HepG2 (cell line): ENCODE measurements around the gene EPB41L2. TPM values are rescaled to one million over a fixed set of nuclear protein-coding genes. Genes with fewer than 3 reads are reported as not detected.
A peak's percentile ranks its signal among the peaks of the same experiment; 100 is the strongest.

Source experiments
- ATAC-seq: fragments of 200-7000 bp; cut with Tn5 transposase; 3 replicates; pipeline ENCODE4 v1.9.1; 2020; ENCODE audit warnings: mild to moderate bottlenecking, moderate library complexity
- BruUV-seq: library from RNA; stranded (reverse); fragments of 400-500 nt; replicated peaks from 2 replicates; lab custom pipeline; 2021; lab: Mats Ljungman, UMichigan
- CTCF ChIA-PET: fragments of 300-600 bp; formaldehyde crosslinking; extraction: SDS; loops from one replicate; lab custom pipeline; 2021; ENCODE audit warnings: low total read pairs, inconsistent platforms, low intra/inter-chr PET ratio; lab: Yijun Ruan, JAX
- POLR2A ChIA-PET: fragments of 350-600 bp; sonication (Branson Sonifier 250); formaldehyde crosslinking; loops from one replicate; lab custom pipeline; 2020; ENCODE audit warnings: antibody characterized with exemption, inconsistent platforms; lab: Yijun Ruan, JAX
- DNase-seq: peaks from one replicate; pipeline ENCODE4 v3.0.0-alpha.2; 2015; ENCODE audit warnings: low spot score
- FAIRE-seq: peaks from 3 replicates; lab custom pipeline; 2011; peaks lifted over from hg19 to GRCh38; lab: Jason Lieb, UNC
- H2AFZ ChIP-seq: one replicate; pipeline ENCODE4 v1.6.1; 2011; ENCODE audit warnings: low read length, inconsistent platforms
- H3K27ac ChIP-seq: fragments of 300-600 bp; 3 replicates; pipeline ENCODE4 v1.8.0; 2011; ENCODE audit warnings: mixed run types, mild to moderate bottlenecking, mixed read lengths, low read length, inconsistent platforms; ENCODE audit not compliant: insufficient read depth; ENCODE audit errors: extremely low read length
- H3K27me3 ChIP-seq, 2 experiments: fragments of 200-600 bp in 1 of 2; 2 replicates in 1 of 2; 3 replicates in 1 of 2; pipeline versions ENCODE4 v1.6.0 to v1.8.0; 2011; ENCODE audit warnings: low read length in 2 of 2, mild to moderate bottlenecking in 2 of 2, moderate library complexity in 2 of 2, inconsistent platforms in 1 of 2; ENCODE audit not compliant: insufficient read depth in 2 of 2, control insufficient read depth in 1 of 2
- H3K36me3 ChIP-seq, 2 experiments: fragments of 200-600 bp in 1 of 2; replicated peaks in 1 of 2; 2 replicates in 1 of 2; 3 replicates in 1 of 2; pipeline versions ENCODE4 v1.5.1 to v1.8.0; 2011; ENCODE audit warnings: low read length in 2 of 2, inconsistent platforms in 1 of 2; ENCODE audit not compliant: insufficient read depth in 2 of 2, control insufficient read depth in 1 of 2
- H3K4me1 ChIP-seq: 2 replicates; pipeline ENCODE4 v1.5.1; 2012; ENCODE audit warnings: low read length, inconsistent platforms; ENCODE audit not compliant: insufficient read depth
- H3K4me2 ChIP-seq: 2 replicates; pipeline ENCODE4 v1.6.0; 2011; ENCODE audit warnings: low read depth, low read length, inconsistent platforms
- H3K4me3 ChIP-seq, 3 experiments: fragments of 200-600 bp in 1 of 3; sonication (generic), shearing (Covaris generic) in 1 of 3; replicated peaks in 1 of 3; 2 replicates each; pipeline ENCODE4 v1.5.1; 2011 to 2016; ENCODE audit warnings: low read length in 3 of 3, inconsistent platforms in 2 of 3, low read depth in 2 of 3, mild to moderate bottlenecking in 2 of 3, control low read depth in 1 of 3, mixed read lengths in 1 of 3; ENCODE audit not compliant: insufficient read depth in 1 of 3
- H3K79me2 ChIP-seq: one replicate; pipeline ENCODE4 v1.6.1; 2011; ENCODE audit warnings: low read length, inconsistent platforms; ENCODE audit not compliant: insufficient read depth
- H3K9ac ChIP-seq: 2 replicates; pipeline ENCODE4 v1.6.0; 2011; ENCODE audit warnings: mild to moderate bottlenecking, low read depth, low read length, inconsistent platforms; ENCODE audit not compliant: insufficient read depth
- H3K9me3 ChIP-seq: 2 replicates; pipeline ENCODE4 v1.5.1; 2012; ENCODE audit warnings: mild to moderate bottlenecking, low read length
- H4K20me1 ChIP-seq: 2 replicates; pipeline ENCODE4 v1.6.0; 2011; ENCODE audit warnings: inconsistent platforms, mild to moderate bottlenecking, low read length, moderate library complexity; ENCODE audit not compliant: insufficient read depth
- ATF3 ChIP-seq: sonication (generic); formaldehyde crosslinking; IDR thresholded peaks from 2 replicates; pipeline ENCODE4 v1.4.0; 2020; ENCODE audit warnings: missing genetic modification reagents
- KAT8 ChIP-seq: IDR thresholded peaks from 2 replicates; pipeline ENCODE4 v1.6.1; 2016; ENCODE audit warnings: missing genetic modification reagents, missing compliant biosample characterization
- ZNF652 ChIP-seq: IDR thresholded peaks from 2 replicates; pipeline ENCODE4 v1.6.1; 2016; ENCODE audit warnings: low read depth, borderline replicate concordance
- ZNF7 ChIP-seq: IDR thresholded peaks from 2 replicates; pipeline ENCODE4 v1.6.1; 2016; ENCODE audit warnings: missing biosample characterization, missing genetic modification reagents
- WGBS: methylation state at CpG from one replicate; pipeline ENCODE4 v1.1.6; 2017; ENCODE audit warnings: low lambda C conversion rate; 5-methylcytosine and 5-hydroxymethylcytosine counted together
- in situ Hi-C: cut with HindIII; loops from 2 replicates; pipeline ENCODE4 v1.10.0; 2017; ENCODE audit warnings: low pct_unique_long_range_greater_than_20kb; ENCODE audit not compliant: extremely low pct_ligation_motif_present
- intact Hi-C: fragments of 100-400 bp; cut with micrococcal nuclease; formaldehyde crosslinking; loops from one replicate; pipeline ENCODE4 v1.10.0; 2022; ENCODE audit not compliant: unreplicated experiment
- polyA plus RNA-seq, 8 experiments: library from polyadenylated mRNA; depleted of rRNA in 3 of 8; stranded (reverse) in 7 of 8; unstranded in 1 of 8; fragments of >200 nt; fragmentation: Illumina TruSeq in 4 of 8; extraction: Trizol in 4 of 8; gene quantifications; 2 replicates each; pipeline versions ENCODE4 v1.2.1 to v1.2.3, GENCODE V29; 2011 to 2016; ENCODE audit warnings: low read depth in 4 of 8, missing spikeins in 1 of 8, mixed read lengths in 1 of 8; ENCODE audit not compliant: insufficient read depth in 1 of 8
- total RNA-seq, 5 experiments: library from RNA; depleted of rRNA; stranded (reverse); fragments of >200 nt; fragmentation: Illumina TruSeq; extraction: Trizol; gene quantifications; 2 replicates each; pipeline ENCODE4 v1.2.3, GENCODE V29; 2016; ENCODE audit warnings: low read depth in 1 of 5
- TF ChIP-seq, protein P1 (sequence below): sonication (generic); formaldehyde crosslinking; conservative IDR thresholded peaks from 2 replicates; pipeline ENCODE4 v1.8.1; 2023; ENCODE audit warnings: missing genetic modification reagents

EPB41L2 gene
- total and polyA plus RNA-seq, 2 of the 13 experiments (the other 11 are each of a cell fraction or from before 2014, with no cell fraction given) = 41.7 to 56.4 TPM

GRCh38 chr6:131017962-131018361 lies 45.1 kb downstream of the EPB41L2 start:
- BruUV-seq = no TSS peak
- WGBS = 100% methylated on average over 3 of the region's 3 CpGs
- ATAC-seq (no peak; the same call in 2 of the 3 replicates), DNase-seq (no peak), FAIRE-seq (no peak)
- H3K4me1 ChIP-seq = peaks cover 38% of the 10 kb centered on the region
- no peaks in the 10 kb centered on the region for H3K27me3 ChIP-seq
- H4K20me1 ChIP-seq = no peaks in the 10 kb centered on the region
- no peaks in the 10 kb centered on the region for H3K9me3 ChIP-seq
- no peak overlapping the region for H3K4me2 ChIP-seq
- H3K36me3 ChIP-seq = peaks cover 0 to 2% of the 10 kb centered on the region in 2 experiments; a peak in 2 of 5 replicates
- no peak overlapping the region for H2AFZ ChIP-seq
- intact Hi-C loops = no loop called here
- CTCF ChIA-PET = no interaction called here
- H3K27ac ChIP-seq = no peak overlapping the region
- in situ Hi-C loops = no loop called here
- no peak overlapping the region for H3K4me3 ChIP-seq
- no peak for TF ChIP-seq KAT8 (CRISPR knock-in tag)
- no peak for TF ChIP-seq ZNF652 (CRISPR knock-in tag)
- TF ChIP-seq, protein P1, sequence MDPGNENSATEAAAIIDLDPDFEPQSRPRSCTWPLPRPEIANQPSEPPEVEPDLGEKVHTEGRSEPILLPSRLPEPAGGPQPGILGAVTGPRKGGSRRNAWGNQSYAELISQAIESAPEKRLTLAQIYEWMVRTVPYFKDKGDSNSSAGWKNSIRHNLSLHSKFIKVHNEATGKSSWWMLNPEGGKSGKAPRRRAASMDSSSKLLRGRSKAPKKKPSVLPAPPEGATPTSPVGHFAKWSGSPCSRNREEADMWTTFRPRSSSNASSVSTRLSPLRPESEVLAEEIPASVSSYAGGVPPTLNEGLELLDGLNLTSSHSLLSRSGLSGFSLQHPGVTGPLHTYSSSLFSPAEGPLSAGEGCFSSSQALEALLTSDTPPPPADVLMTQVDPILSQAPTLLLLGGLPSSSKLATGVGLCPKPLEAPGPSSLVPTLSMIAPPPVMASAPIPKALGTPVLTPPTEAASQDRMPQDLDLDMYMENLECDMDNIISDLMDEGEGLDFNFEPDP (CRISPR knock-in tag) = 0 out of 2 replicates have a peak, but pooled peaks have one; percentile 72
- TF ChIP-seq, all 625 proteins: peak for 1
- POLR2A ChIA-PET = no interaction called here
- Histone ChIP-seq H3K79me2 (peaks cover 71% of the 10 kb centered on the region), H3K9ac (no peak overlapping the region)

- POLR2A ChIA-PET = no interaction called here
- no peak for DNase-seq
- in situ Hi-C loops (no loop called here), intact Hi-C loops (no loop called here)
- Histone ChIP-seq H3K36me3 (no peaks in the 10 kb centered on the region; a peak in 1 of 5 replicates), H3K9ac (no peak overlapping the region), H4K20me1 (no peaks in the 10 kb centered on the region), H3K4me1 (peaks cover 38% of the 10 kb centered on the region), H2AFZ (no peak overlapping the region), H3K4me2 (no peak overlapping the region), H3K79me2 (peaks cover 80% of the 10 kb centered on the region), H3K9me3 (no peaks in the 10 kb centered on the region), H3K27ac (peak overlapping the region; percentile 3), H3K27me3 (no peaks in the 10 kb centered on the region), H3K4me3 (no peak overlapping the region)
- 82% methylated on average over 3 of the region's 3 CpGs for WGBS
- no peak for FAIRE-seq
- CTCF ChIA-PET = no interaction called here
- ATAC-seq = peak; percentile 61; the same call in 2 of the 3 replicates
- TF ChIP-seq ZNF7 (peak; percentile 50; the same call in 1 of the 2 replicates), ATF3 (CRISPR knock-in tag) (no peak)
- no TSS peak for BruUV-seq
Observed at GRCh38 chr6:131015630-131016263, 47.3 kb downstream of the EPB41L2 start.
